Neuron (in vitro differentiated cells): ENCODE measurements around the gene APC.
"Not testable (repeated sequence)": the region's sequence is repeated elsewhere in the genome, so short reads cannot be mapped to it uniquely, and the experiment has no call there.

ENCODE experiments used
- H2AFZ ChIP-seq: one replicate; pipeline ENCODE4 v1.6.1; 2013; ENCODE audit warnings: low read depth, mild to moderate bottlenecking, inconsistent platforms, low read length, moderate library complexity
- H3K27me3 ChIP-seq: one replicate; pipeline ENCODE4 v1.6.1; 2013; ENCODE audit warnings: low read length; ENCODE audit not compliant: insufficient read depth
- H3K36me3 ChIP-seq: one replicate; pipeline ENCODE4 v1.6.1; 2013; ENCODE audit warnings: low read length; ENCODE audit not compliant: insufficient read depth
- H3K4me1 ChIP-seq: one replicate; pipeline ENCODE4 v1.6.1; 2013; ENCODE audit warnings: low read length; ENCODE audit not compliant: insufficient read depth
- H3K4me3 ChIP-seq: 2 replicates; pipeline ENCODE4 v1.5.1; 2013; ENCODE audit warnings: mild to moderate bottlenecking, low read length, moderate library complexity
- H3K9me3 ChIP-seq: one replicate; pipeline ENCODE4 v1.6.1; 2013; ENCODE audit warnings: low read length

The APC gene

DNA sequence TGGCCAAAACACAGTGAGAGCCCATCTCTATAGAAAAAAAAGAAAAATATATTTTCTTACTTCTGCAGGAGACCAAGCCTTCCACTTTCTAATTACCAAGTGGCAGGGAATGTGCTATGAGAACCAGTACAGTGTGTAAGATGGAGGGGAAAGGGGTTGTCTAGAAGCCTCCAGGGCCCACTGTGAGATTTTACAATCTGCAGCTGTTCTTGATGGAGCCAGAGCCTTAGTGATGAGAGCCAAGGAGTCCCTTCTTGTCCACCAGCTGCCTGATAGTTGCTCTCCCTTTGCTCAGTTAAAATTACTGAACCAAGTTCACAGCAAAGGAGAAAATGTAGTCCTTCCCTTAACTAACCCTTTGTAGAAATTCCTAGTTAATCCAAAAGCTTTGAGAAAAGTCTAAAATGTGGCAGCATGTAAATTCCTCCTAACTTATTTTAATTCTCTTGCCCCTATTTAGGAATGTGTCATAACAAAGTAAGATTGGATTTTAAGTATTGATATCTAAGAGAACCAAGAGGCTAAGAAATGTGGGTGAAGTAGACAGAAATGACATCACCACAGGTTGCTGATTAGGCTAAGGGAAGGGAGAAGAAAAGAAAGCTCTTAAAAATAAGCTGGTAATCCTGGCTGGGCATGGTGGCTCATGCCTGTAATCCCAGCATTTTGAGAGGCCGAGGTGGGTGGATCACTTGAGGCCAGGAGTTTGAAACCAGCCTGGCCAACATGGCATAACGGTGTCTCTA lies 142.7 kb downstream of the APC start:
- Histone ChIP-seq H3K4me1 (no peaks in the 10 kb centered on the region), H3K36me3 (peaks cover 78% of the 10 kb centered on the region), H3K4me3 (no peak overlapping the region)

DNA sequence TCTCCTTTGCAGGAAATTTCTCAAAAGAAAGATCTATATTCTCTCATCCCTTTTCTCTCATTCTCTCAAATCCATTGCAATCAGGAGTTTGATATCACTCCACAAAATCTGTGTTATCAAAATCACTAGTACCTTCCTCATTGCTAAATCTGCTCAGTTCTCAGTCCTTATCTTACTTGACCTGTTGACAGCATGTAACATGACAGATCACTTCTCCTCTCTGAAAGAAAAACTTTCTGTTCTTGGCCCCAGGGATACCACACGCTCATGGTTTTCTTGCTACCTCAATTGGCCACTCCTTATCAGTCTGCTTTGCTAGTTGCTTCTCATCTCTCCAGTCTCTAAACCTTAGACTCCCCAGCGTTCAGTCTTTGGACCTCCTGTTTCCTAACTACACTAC lies 145.5 kb downstream of the APC start:
- no peaks in the 10 kb centered on the region for H3K9me3 ChIP-seq
- no peaks in the 10 kb centered on the region for H3K4me1 ChIP-seq
- H3K36me3 ChIP-seq, result peaks cover 74% of the 10 kb centered on the region
- H3K27me3 ChIP-seq, result no peaks in the 10 kb centered on the region
- no peak overlapping the region for H3K4me3 ChIP-seq
- H2AFZ ChIP-seq, result no peak overlapping the region

More for the DNA sequence above, 142.7 kb downstream of the APC start:
- no peak overlapping the region for H2AFZ ChIP-seq
- no peaks in the 10 kb centered on the region for H3K27me3 ChIP-seq
- no peaks in the 10 kb centered on the region for H3K9me3 ChIP-seq

DNA sequence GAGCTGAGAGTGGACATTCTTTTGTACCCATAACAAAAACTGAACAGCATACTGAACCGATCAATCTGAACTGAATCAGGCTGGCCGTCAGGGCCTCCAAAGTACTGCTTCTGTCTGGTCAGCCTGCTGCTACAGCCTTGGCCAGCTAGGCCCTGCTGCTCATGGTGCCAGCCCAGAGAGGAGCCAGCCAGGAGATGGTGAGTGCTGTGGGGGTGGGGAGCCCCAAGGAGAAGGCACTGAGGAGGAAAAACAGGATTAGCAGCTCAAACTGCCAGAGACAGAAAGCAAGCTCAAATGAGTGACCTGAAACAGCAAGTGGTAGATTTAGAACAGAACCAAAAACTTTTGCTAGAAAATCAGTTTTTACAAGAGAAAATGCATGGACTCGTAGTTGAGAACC lies 147.3 kb downstream of the APC start:
- H3K36me3 ChIP-seq, result peaks cover 70% of the 10 kb centered on the region
- no peaks in the 10 kb centered on the region for H3K9me3 ChIP-seq
- H3K4me1 ChIP-seq, result no peaks in the 10 kb centered on the region
- H2AFZ ChIP-seq, result no peak overlapping the region
- no peaks in the 10 kb centered on the region for H3K27me3 ChIP-seq
- H3K4me3 ChIP-seq, result no peak overlapping the region

DNA sequence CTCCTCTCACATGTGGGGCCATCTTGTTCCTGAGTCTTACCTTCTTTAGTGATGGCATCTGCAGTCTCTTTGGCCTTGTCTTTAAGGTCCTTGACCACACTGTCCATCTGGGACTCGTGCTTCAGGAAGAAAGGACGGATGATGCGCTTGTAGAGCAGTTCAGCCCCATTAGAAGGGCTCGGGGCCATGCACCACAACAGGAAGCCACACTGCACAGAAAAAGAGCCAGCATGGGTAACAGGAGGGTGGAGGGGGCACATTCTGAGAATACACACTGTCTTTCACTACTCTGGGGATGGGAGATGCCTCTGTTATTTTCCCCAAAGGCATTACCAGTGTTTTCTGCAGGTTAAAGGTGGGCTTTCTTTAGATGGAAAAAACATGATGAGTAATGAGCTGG lies 149.3 kb downstream of the APC start:
- no peaks in the 10 kb centered on the region for H3K27me3 ChIP-seq
- no peaks in the 10 kb centered on the region for H3K4me1 ChIP-seq
- H3K9me3 ChIP-seq, result no peaks in the 10 kb centered on the region
- peaks cover 58% of the 10 kb centered on the region for H3K36me3 ChIP-seq
- H2AFZ ChIP-seq, result no peak overlapping the region
- H3K4me3 ChIP-seq, result no peak overlapping the region

DNA sequence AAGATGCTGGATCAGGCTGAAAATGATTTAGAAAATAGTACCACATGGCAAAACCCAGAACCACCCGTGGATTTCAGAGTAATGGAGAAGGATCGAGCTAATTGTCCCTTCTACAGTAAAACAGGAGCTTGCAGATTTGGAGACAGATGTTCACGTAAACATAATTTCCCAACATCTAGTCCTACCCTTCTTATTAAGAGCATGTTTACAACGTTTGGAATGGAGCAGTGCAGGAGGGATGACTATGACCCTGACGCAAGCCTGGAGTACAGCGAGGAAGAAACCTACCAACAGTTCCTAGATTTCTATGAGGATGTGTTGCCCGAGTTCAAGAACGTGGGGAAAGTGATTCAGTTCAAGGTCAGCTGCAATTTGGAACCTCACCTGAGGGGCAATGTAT lies 154.4 kb downstream of the APC start:
- H3K9me3 ChIP-seq, H2AFZ ChIP-seq, H3K27me3 ChIP-seq, H3K4me1 ChIP-seq, H3K4me3 ChIP-seq: not testable (repeated sequence)
- peaks cover 31% of the 10 kb centered on the region for H3K36me3 ChIP-seq

DNA sequence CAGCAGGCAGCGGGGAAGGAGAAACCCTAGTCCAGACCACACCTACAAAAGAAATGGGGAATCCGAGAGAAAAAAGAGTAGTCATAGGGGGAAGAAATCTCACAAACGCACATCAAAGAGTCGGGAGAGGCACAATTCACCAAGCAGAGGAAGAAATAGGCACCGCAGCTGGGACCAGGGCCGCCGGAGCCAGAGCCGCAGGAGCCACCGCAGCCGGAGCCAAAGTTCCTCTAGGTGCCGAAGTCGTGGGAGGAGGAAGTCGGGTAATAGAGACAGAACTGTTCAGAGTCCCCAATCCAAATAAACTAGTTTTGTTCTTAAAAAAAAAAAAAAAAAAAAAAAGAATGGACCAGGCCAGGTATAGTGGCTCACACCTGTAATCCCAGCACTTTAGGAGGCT lies 155.1 kb downstream of the APC start:
- Histone ChIP-seq H3K36me3 (peaks cover 29% of the 10 kb centered on the region), H3K4me3 (no peak overlapping the region), H2AFZ (no peak overlapping the region), H3K9me3 (no peaks in the 10 kb centered on the region), H3K4me1 (no peaks in the 10 kb centered on the region), H3K27me3 (no peaks in the 10 kb centered on the region)

DNA sequence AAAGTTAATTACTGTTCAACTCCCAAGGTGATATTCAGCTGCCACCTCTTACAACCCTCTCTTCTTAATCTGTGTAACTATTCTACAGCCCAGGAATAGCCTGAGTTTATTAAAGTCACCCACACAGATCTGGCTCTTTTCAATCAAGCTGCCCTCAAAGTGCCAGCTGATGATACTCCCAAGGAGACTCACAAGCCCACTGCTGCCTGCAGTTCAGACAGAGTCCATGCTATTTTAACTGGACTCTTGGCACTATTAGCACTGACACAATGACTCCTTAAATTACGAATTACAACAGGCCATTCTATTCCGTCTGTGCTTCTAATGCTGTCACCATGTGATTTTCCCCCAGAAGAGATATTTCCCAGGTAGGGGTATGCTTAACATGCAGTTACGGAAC lies 158.0 kb downstream of the APC start:
- no peaks in the 10 kb centered on the region for H3K4me1 ChIP-seq
- H3K27me3 ChIP-seq, result no peaks in the 10 kb centered on the region
- peaks cover 45% of the 10 kb centered on the region for H3K36me3 ChIP-seq
- H2AFZ ChIP-seq, result no peak overlapping the region
- H3K4me3 ChIP-seq, result no peak overlapping the region
- H3K9me3 ChIP-seq, result no peaks in the 10 kb centered on the region
